Measurements from ENCODE around the gene CCDC9B.

CCDC9B gene

DNA sequence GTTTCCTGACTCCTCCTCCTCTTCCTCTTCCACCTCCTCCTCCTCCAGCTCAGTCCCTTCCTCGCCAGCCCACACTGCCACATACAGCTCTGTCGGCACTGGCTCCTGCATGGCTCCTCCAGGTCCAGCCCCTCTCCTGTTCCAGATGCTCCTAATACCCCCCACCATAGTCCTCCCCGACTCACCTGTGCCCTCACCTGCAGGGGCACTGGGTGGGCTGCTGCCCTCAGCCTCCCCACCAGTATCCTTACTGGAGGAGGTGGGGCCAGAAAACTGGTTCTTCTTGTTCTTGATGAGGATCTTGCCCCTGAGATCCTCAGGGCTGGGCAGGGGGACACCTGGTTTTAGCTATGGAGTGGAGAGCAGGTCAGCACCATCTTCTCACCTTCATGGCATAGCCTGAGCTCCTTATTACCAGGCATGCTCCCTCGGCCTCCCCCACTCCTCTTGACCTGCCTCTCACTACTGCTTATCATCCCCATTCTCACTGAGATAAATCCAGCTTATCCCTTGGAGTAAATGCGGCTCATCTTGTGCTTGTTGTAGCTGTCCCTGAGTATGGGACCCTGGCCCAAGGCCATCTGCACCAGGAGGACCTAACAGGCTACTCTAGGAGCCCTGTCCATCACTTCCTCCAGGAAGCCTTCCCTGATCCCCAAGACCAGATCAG lies 44.0 kb downstream of the CCDC9B start:
- FAIRE-seq (no peak), DNase-seq (ENCODE audit: extremely low spot score, insufficient read length, low read depth) (no peak)

DNA sequence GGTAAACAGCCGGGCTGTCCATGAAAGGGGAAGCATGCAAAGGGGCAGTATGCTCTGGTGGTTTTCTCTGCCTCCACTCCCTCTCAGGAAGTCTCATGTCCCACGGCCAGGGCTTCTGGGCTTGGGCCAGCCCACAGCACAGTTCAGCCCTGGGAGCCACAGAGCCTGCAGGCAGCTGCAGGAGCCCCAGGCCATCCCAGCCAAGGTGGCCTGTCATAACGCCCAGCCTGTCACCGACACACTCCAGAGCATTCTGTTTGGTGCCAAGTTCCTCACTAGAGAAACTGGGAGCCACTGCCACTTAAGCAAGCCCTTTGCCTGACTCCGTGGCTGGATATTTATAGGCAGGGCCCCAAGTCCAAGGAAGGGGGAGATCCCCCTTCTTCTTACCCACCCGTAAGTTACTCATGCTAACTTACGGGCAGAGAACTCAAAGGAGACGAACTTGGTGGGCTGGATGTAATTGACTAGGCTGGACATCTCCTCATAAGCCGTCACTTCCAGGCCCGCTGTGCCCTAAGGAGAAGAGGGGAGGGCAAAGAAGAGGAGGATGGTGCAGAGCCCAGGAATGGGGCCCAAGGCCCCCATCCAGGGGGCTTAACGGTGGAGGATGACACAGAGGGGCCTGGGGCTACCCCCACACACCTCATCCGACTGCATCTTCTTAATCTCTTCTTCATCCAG lies 44.7 kb downstream of the CCDC9B start:
- DNase-seq (ENCODE audit: extremely low spot score, insufficient read length, low read depth) (no peak), FAIRE-seq (no peak)

- DNase-seq (ENCODE audit: extremely low spot score, insufficient read length, low read depth): no peak
- FAIRE-seq: no peak
Measured at GRCh38 chr15:40295297-40295696, 45.4 kb downstream of the CCDC9B start.

DNA sequence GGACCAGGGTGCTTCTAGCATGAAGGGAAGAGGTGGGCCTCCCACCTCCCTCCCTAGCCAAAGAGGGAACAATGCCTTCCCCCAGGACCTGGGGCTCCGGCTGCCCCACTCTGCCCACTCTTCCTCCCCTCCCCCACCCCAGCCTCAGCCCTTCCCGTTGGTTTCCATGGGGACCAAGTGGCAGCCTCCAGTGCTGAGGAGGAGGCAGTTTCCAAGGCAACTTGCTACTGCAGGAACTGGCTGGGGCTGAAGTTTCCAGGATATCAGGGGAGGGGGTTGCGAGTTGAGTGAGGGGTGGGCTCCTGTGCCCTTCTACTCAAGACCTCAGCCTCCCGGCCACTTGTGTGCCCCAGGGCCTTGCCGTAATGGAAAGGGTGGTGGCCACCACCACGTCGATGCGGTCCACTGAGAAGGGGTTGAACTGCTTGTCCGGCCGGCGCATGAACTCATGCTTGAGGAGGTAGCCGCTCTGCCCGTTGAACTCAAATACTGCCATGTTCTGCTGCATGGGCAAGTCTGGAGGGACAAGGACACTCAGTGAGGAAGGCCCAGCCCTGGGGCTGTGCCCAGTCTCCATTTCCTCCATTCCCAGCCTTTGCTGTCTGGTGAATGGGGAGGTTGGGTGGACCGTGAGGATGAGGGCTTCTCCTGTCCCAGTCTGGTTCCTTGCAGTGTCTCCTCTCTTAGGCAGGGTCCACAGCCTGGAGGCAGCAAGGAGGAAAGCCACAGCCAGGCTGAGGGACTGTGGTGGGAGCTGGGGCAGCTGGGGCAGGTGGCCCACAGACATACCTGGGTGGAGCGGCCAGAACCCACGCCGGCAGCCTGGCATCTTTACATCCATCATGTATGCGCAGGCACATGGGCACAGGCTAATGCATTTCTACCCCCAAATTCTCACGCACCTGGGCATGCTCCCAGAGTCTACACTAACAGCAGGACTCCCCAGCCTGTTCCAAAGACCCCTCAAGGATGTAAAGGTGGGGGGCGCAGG lies 46.5 kb downstream of the CCDC9B start:
- DNase-seq (ENCODE audit: extremely low spot score, insufficient read length, low read depth) (no peak), FAIRE-seq (no peak)

DNA sequence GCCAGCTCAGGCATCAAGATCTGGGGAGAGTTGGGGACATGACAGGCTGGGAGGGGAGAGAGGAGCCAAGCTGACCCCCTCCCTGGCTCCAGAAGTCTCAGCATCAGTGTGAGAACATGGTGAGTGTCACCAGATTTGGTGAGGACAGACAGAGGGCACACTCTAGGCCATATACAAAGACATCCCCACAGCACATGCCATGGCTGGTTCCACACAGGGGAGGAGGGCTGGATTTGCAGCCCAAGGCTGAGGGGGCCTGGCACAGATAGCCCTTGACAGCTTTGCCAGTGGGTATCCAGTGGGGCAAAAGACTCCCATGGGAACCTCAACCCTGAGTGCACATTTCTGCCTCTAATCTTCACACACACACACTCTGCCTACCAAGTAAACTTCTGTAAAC lies 47.7 kb downstream of the CCDC9B start:
- DNase-seq (ENCODE audit: extremely low spot score, insufficient read length, low read depth): no peak
- FAIRE-seq: no peak

DNA sequence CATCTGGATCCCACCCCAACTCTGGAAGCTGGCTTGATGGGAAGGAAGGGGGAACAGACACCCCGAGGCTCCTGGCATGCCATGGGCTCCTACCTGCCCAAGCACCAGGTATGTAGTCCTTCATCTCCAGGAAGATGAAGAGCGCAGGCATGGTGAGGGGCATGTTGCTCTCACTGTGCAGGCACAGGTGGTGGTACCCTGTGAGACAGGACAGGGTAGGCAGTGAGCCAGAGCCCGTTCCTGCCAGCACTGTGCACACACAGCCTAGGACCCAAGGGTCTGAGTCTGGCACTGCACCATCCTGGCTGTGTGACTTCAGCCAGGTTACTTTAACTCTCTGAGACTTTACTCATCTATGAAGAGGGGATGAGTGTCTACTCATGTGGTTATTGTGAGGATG lies 48.5 kb downstream of the CCDC9B start:
- DNase-seq (ENCODE audit: extremely low spot score, insufficient read length, low read depth) (no peak), FAIRE-seq (no peak)

- FAIRE-seq (no peak), DNase-seq (ENCODE audit: extremely low spot score, insufficient read length, low read depth) (no peak)
Measured at GRCh38 chr15:40290918-40291574, 49.7 kb downstream of the CCDC9B start.

DNA sequence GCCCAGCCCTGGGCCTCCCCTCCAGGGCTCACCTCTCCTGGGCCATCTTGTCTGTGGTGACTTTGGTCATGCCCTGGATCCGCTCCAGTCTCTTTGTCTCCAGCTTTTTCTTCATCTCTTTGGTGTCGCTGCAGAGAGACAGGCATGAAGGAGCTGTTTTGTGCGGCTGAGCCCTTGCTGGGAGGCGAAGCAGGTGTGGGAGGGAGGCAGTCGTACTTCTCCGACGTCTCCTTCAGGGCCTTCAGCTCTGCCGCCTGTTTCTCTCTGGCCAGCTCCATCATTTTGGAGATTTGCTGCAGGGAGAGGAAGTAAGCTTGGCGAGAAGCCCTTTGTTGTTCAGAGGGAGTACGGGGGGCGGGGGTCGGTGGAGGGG lies 50.2 kb downstream of the CCDC9B start:
- no peak for DNase-seq (ENCODE audit: extremely low spot score, insufficient read length, low read depth)

GRCh38 chr15:40289140-40289775 lies 51.5 kb downstream of the CCDC9B start:
- no peak for FAIRE-seq
- no peak for DNase-seq (ENCODE audit: extremely low spot score, insufficient read length, low read depth)

More for the DNA sequence above, 50.2 kb downstream of the CCDC9B start:
- no peak for FAIRE-seq

DNA sequence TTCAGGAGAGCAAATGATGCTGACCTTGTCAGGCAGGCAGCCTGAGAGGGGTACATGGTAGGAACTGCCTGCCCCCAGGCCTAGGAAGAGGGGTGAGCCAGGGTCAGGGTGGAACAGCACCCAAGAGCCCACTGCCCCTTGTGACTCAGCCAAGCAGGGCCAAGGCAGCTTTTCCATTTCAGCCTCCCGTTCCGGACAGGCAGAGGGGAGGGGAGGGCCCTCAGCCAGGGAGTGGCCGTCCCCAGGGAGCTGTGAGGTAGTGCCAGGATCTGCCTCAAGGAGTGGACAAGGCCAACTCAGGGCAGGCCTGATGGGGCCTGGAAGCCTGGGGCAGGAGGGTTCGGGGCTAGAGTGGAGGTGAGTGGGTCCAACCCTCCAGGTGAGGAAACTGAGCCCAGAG lies 52.8 kb downstream of the CCDC9B start:
- no peak for DNase-seq (ENCODE audit: extremely low spot score, insufficient read length, low read depth)
- no peak for FAIRE-seq

- DNase-seq (ENCODE audit: extremely low spot score, insufficient read length, low read depth): no peak
- FAIRE-seq: no peak
Measured at GRCh38 chr15:40287505-40287904, 53.2 kb downstream of the CCDC9B start.

GRCh38 chr15:40286794-40287193 lies 53.9 kb downstream of the CCDC9B start:
- FAIRE-seq (no peak), DNase-seq (ENCODE audit: extremely low spot score, insufficient read length, low read depth) (no peak)

DNA sequence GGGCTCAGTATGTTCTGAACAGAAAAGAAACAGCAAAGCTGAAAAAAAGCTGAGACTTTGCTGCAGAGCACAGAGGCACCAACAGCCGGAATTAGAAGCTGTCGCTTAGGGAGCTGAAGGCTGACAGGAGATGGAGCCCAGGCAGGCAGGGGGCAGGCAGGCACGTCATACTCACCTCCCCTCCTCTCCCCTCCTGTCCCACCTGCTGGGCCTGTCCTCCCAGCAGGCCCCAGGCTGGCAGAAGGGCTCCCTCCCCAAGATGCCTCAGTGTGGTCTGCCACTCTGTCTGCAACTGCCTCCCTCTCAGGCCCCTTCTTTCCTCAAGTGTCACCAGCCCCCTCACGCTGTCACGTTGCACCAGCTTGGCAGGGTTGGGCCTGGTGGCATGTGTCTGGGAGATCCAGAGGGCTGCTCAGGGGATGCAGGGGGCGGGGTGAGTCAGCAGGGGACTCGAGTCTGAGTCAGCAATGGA lies 54.6 kb downstream of the CCDC9B start:
- FAIRE-seq (no peak), DNase-seq (ENCODE audit: extremely low spot score, insufficient read length, low read depth) (no peak)

- no peak for DNase-seq (ENCODE audit: extremely low spot score, insufficient read length, low read depth)
- FAIRE-seq: no peak
Measured at GRCh38 chr15:40285554-40286011, 55.2 kb downstream of the CCDC9B start.

DNA sequence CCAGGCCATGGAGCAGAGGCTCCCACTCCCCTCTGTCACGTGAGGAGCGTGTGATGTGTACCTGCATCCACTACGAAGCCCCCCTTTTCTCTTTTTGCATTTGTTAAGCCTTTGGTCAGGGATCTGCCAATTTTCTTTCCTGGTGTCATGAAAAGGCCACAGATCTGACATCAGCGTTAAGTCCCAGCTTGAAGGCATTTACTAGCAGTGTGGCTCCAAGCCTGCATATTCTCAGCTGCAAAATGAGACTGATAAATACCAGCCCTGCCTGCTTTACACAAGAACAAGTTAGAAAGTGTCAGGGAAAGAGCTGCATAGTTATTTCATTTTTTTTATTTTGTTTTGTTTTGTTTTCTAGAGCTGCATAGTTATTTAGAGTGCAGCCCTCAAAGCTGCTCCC lies 55.6 kb downstream of the CCDC9B start:
- DNase-seq (ENCODE audit: extremely low spot score, insufficient read length, low read depth) (no peak), FAIRE-seq (no peak)

DNA sequence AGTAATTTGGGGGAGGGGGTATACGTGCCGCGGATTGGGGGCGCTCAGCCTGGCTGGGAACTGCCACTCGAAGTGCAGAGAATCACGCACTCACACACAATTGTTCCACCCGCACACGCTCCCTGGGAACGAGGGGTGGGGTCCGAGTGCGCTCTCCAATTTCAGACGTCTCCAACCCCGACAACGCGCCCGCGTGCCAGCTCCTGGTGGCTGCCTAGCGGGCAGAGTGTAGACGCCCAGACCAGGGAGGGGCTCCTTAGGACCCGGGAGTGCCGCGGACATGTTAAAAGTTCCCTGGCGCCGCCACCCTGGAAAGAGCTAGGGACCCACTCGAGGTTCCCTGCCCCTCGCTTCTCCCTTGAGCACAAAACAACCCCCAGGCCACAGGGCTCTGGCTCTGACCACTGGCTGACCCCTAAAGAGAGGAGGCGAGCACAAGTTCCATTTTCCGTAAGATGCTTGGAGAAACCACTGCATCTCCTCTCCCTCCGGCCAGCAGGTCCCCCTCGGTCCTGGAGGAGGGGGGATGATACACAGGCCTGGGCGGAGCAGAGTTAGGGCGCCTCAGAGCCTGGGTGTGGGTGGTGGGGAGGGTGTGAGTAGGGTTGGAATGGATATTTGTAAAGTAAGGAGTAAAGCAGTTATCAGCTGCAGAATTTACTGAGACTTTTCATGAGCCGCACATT lies 57.0 kb downstream of the CCDC9B start:
- no peak for FAIRE-seq
- DNase-seq (ENCODE audit: extremely low spot score, insufficient read length, low read depth): no peak

- FAIRE-seq (no peak), DNase-seq (ENCODE audit: extremely low spot score, insufficient read length, low read depth) (peak; percentile 33)
Measured at GRCh38 chr15:40282869-40283614, 57.7 kb downstream of the CCDC9B start, which contains the start of gene ANKRD63. ANKRD63 (minus strand) TSS chr15:40283064; CDS start chr15:40282586, 478 bp downstream.

GRCh38 chr15:40282147-40282868 lies 58.4 kb downstream of the CCDC9B start:
- peak; percentile 38 for DNase-seq (ENCODE audit: extremely low spot score, insufficient read length, low read depth)

More at GRCh38 chr15:40282147-40282868, 58.4 kb downstream of the CCDC9B start:
- FAIRE-seq: no peak
